T-helper 1 cell treated with Interleukin-12 subunit alpha and Interleukin-12 subunit beta and Interleukin-4 antibody, amounts not matched to agents 30 μg/mL and 1 μg/mL, for 36 hours (primary cell): ENCODE data around the gene MOB4.
"Not testable (repeated sequence)": the region's sequence is repeated elsewhere in the genome, so short reads cannot be mapped to it uniquely, and the experiment has no call there.

Experiments
- H3K27ac Mint-ChIP-seq: one replicate; pipeline ENCODE4 v1.8.0; 2021; ENCODE audit warnings: mild to moderate bottlenecking, mixed read lengths
- H3K27me3 Mint-ChIP-seq: one replicate; pipeline ENCODE4 v1.8.0; 2021; ENCODE audit warnings: low read depth, mixed read lengths
- H3K36me3 Mint-ChIP-seq: one replicate; pipeline ENCODE4 v1.8.0; 2021; ENCODE audit warnings: low read depth, mixed read lengths
- H3K4me1 Mint-ChIP-seq: one replicate; pipeline ENCODE4 v1.8.0; 2021; ENCODE audit warnings: low read depth, mixed read lengths
- H3K4me3 Mint-ChIP-seq: one replicate; pipeline ENCODE4 v1.8.0; 2021; ENCODE audit warnings: mild to moderate bottlenecking, moderate library complexity, mixed read lengths
- H3K9me3 Mint-ChIP-seq: one replicate; pipeline ENCODE4 v1.8.0; 2021; ENCODE audit warnings: mixed read lengths

Gene MOB4

DNA sequence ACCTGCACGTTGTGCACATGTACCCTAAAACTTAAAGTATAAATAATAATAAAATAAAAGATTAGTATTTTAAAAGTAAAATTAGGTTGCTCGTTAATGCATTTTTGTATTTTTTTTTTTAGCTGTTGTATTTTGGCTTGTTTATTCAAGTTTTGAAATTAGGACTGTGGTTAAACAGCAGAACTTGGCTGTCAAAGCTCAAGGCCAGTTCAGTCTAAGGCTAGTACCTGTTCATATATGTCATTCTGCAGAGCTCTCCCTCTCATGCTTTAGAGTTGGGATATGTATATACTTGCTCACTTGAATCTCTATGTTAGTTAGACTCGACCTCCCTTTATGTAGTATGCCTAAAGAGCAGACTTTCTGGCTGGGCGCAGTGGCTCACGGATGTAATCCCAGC lies 32.7 kb downstream of the MOB4 start:
- Mint-ChIP-seq H3K9me3 (no peaks in the 10 kb centered on the region), H3K4me1 (no peaks in the 10 kb centered on the region), H3K36me3 (peaks cover 19% of the 10 kb centered on the region), H3K27ac (no peak overlapping the region), H3K27me3 (no peaks in the 10 kb centered on the region), H3K4me3 (no peak overlapping the region)

DNA sequence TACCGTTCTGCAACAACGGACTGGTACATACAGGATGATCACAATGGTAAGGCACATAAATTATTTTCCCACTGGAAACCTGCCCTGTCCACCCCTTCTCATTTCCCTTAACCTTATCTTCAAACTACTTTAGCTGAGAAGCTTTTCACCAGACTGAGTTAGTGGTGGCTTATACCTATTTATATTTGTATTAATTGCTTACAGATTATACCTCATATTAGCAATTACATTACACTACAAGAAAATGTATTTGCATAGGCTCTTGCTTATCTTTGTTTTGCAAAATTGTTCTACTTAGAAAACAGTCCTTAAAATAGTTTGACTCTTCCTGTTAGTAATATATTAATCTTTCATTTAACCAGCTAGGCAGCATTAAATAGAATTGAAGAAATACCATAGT lies 35.4 kb downstream of the MOB4 start:
- not testable (repeated sequence) for H3K27ac Mint-ChIP-seq, H3K9me3 Mint-ChIP-seq, H3K4me3 Mint-ChIP-seq, H3K4me1 Mint-ChIP-seq, H3K27me3 Mint-ChIP-seq
- peaks cover 19% of the 10 kb centered on the region for H3K36me3 Mint-ChIP-seq

DNA sequence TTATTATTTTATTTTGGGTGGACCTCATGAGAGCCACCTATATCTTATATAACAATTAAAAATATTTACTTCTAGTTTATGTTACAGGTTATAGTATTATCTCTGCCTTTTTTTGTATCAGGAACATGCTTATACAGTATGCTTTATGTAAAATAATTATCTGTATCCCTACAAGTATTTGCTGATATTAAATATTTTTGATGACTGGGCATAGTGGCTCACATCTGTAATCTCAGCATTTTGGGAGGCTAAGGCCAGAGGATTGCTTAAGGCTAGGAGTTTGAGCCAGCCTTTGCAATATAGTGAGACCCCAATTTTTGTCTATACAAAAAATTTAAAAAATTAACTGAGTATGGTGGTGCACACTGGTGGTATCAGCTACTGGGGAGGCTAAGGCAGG lies 39.6 kb downstream of the MOB4 start:
- H3K9me3 Mint-ChIP-seq: no peaks in the 10 kb centered on the region
- H3K4me1 Mint-ChIP-seq: no peaks in the 10 kb centered on the region
- no peak overlapping the region for H3K27ac Mint-ChIP-seq
- no peaks in the 10 kb centered on the region for H3K27me3 Mint-ChIP-seq
- peaks cover 17% of the 10 kb centered on the region for H3K36me3 Mint-ChIP-seq
- no peak overlapping the region for H3K4me3 Mint-ChIP-seq

GRCh38 chr2:197556456-197556855 lies 40.6 kb downstream of the MOB4 start:
- H3K4me1 Mint-ChIP-seq: no peaks in the 10 kb centered on the region
- H3K9me3 Mint-ChIP-seq: no peaks in the 10 kb centered on the region
- peaks cover 25% of the 10 kb centered on the region for H3K36me3 Mint-ChIP-seq
- no peaks in the 10 kb centered on the region for H3K27me3 Mint-ChIP-seq
- H3K4me3 Mint-ChIP-seq: no peak overlapping the region
- H3K27ac Mint-ChIP-seq: no peak overlapping the region

DNA sequence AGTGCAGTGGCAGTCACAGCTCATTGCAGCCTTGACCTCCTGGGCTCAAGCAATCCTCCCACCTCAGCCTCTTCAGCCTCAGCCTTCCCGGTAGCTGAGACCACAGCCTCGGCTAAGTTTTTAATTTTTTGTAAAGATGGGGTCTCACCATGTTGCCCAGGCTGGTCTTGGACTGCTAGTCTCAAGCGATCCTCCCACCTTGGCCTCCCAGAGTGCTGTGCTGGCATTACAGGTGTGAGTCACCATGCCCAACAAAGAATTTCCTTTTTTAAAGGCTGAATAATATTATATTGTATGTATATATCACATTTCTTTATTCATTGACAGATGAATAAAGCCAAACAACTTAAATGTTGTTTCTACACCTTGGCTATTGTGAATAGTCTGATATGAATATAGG lies 42.5 kb downstream of the MOB4 start:
- no peaks in the 10 kb centered on the region for H3K27me3 Mint-ChIP-seq
- peaks cover 28% of the 10 kb centered on the region for H3K36me3 Mint-ChIP-seq
- peaks cover 5% of the 10 kb centered on the region for H3K9me3 Mint-ChIP-seq
- H3K4me3 Mint-ChIP-seq: no peak overlapping the region
- no peak overlapping the region for H3K27ac Mint-ChIP-seq
- H3K4me1 Mint-ChIP-seq: no peaks in the 10 kb centered on the region

GRCh38 chr2:197559681-197560080 lies 43.8 kb downstream of the MOB4 start:
- Mint-ChIP-seq H3K36me3 (peaks cover 38% of the 10 kb centered on the region), H3K27ac (no peak overlapping the region)

GRCh38 chr2:197560146-197560665 lies 44.3 kb downstream of the MOB4 start:
- no peaks in the 10 kb centered on the region for H3K4me1 Mint-ChIP-seq
- peaks cover 39% of the 10 kb centered on the region for H3K36me3 Mint-ChIP-seq
- H3K9me3 Mint-ChIP-seq: peaks cover 15% of the 10 kb centered on the region
- no peak overlapping the region for H3K4me3 Mint-ChIP-seq
- H3K27ac Mint-ChIP-seq: no peak overlapping the region
- H3K27me3 Mint-ChIP-seq: no peaks in the 10 kb centered on the region

More at GRCh38 chr2:197559681-197560080, 43.8 kb downstream of the MOB4 start:
- no peaks in the 10 kb centered on the region for H3K27me3 Mint-ChIP-seq
- H3K4me3 Mint-ChIP-seq: no peak overlapping the region
- peaks cover 15% of the 10 kb centered on the region for H3K9me3 Mint-ChIP-seq
- H3K4me1 Mint-ChIP-seq: no peaks in the 10 kb centered on the region

DNA sequence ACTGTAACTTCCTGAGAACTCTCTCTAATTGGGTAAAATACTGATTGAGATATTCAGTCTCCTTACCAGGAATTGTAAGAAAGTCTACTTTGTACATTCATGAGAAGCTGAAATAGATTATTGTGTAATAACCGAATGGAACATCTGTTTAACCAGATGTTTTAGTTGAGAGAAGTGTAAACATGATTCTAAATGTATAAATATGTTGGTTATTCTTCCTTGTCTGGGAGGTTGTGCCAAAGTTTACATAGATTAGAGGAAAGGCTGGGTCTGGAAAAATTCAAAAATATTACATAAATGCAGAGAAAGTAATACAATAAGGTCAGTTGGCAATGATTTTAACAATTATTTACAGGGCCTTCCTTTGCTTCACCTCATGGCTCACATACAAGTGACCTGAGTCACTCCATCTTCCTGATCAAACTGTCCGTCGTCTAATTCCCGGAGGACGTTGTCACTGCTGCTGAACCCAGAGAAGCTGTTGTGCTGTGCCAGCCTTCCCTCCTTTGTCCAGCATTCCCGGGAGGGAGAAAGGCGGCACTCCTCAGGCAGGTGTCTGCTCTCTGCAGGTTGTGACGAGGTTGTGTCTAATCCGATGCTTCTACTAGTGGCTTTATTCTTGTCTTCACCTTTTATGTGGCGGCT lies 55.9 kb downstream of the MOB4 start:
- Mint-ChIP-seq H3K4me1 (no peaks in the 10 kb centered on the region), H3K4me3 (no peak overlapping the region), H3K9me3 (peaks cover 19% of the 10 kb centered on the region), H3K27me3 (no peaks in the 10 kb centered on the region), H3K36me3 (peaks cover 28% of the 10 kb centered on the region), H3K27ac (no peak overlapping the region)

DNA sequence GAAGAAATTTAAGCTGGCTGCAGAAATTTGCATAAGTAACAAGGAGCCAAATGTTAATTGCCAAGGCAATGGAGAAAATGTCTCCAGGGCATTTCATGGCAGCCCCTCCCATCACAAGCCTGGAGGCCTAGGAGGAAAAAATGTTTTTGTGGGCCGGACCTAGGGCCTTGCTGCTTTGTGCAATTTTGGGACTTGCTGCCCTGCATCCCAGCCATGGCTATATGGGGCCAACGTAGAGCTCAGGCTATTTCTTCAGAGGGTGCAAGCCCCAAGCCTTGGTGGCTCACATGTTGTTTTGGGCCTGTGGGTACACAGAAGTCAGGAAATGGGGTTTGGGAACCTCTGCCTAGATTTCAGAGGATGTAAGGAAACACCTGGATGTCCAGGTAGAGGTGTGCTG lies 57.7 kb downstream of the MOB4 start:
- H3K27me3 Mint-ChIP-seq: no peaks in the 10 kb centered on the region
- H3K9me3 Mint-ChIP-seq: peaks cover 19% of the 10 kb centered on the region
- no peak overlapping the region for H3K27ac Mint-ChIP-seq
- peaks cover 22% of the 10 kb centered on the region for H3K36me3 Mint-ChIP-seq
- no peaks in the 10 kb centered on the region for H3K4me1 Mint-ChIP-seq
- no peak overlapping the region for H3K4me3 Mint-ChIP-seq

DNA sequence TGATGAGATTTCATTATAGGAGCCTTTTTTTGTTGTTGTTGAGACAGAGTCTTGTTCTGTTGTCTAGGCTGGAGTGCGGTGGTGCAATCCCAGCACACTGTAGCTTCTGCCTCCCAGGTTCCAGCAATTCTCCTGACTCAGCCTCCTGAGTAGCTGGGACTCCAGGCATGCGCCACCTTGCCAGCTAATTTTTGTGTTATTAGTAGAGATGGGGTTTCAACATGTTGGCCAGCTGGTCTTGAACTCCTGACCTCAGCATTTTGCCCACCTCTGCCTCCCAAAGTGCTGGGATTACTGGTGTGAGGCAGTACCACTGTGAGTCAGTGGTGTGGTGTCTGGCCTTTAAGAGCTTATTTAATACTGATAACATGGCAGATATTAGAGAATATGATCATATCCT lies 60.1 kb downstream of the MOB4 start:
- Mint-ChIP-seq H3K27me3 (no peaks in the 10 kb centered on the region), H3K27ac (no peak overlapping the region), H3K36me3 (peaks cover 21% of the 10 kb centered on the region), H3K4me3 (no peak overlapping the region), H3K4me1 (no peaks in the 10 kb centered on the region), H3K9me3 (peaks cover 19% of the 10 kb centered on the region)

- Mint-ChIP-seq H3K36me3 (peaks cover 19% of the 10 kb centered on the region), H3K9me3 (peaks cover 19% of the 10 kb centered on the region), H3K4me3 (no peak overlapping the region), H3K4me1 (no peaks in the 10 kb centered on the region), H3K27me3 (no peaks in the 10 kb centered on the region), H3K27ac (no peak overlapping the region)
These were observed 60.8 kb downstream of the MOB4 start for GRCh38 chr2:197576631-197577030.

GRCh38 chr2:197577446-197577845 lies 61.6 kb downstream of the MOB4 start:
- Mint-ChIP-seq H3K4me3 (no peak overlapping the region), H3K27ac (no peak overlapping the region), H3K4me1 (no peaks in the 10 kb centered on the region), H3K27me3 (no peaks in the 10 kb centered on the region), H3K9me3 (peaks cover 19% of the 10 kb centered on the region), H3K36me3 (peaks cover 12% of the 10 kb centered on the region)

GRCh38 chr2:197578294-197578693 lies 62.4 kb downstream of the MOB4 start:
- H3K27me3 Mint-ChIP-seq, H3K4me1 Mint-ChIP-seq, H3K4me3 Mint-ChIP-seq, H3K36me3 Mint-ChIP-seq, H3K27ac Mint-ChIP-seq: not testable (repeated sequence)
- H3K9me3 Mint-ChIP-seq: peaks cover 13% of the 10 kb centered on the region

GRCh38 chr2:197580166-197580565 lies 64.3 kb downstream of the MOB4 start:
- not testable (repeated sequence) for H3K9me3 Mint-ChIP-seq, H3K4me1 Mint-ChIP-seq, H3K36me3 Mint-ChIP-seq, H3K4me3 Mint-ChIP-seq, H3K27me3 Mint-ChIP-seq, H3K27ac Mint-ChIP-seq

GRCh38 chr2:197587255-197587654 lies 71.4 kb downstream of the MOB4 start:
- H3K27ac Mint-ChIP-seq, H3K9me3 Mint-ChIP-seq, H3K27me3 Mint-ChIP-seq, H3K36me3 Mint-ChIP-seq, H3K4me1 Mint-ChIP-seq, H3K4me3 Mint-ChIP-seq: not testable (repeated sequence)
